Measurements from ENCODE around the gene LRIG1.

LRIG1 gene

GRCh38 chr3:66473181-66473580 is 27.6 kb downstream of the LRIG1 start:
- POLR2A ChIA-PET = interaction anchor here (0.6 to 0.7 kb wide), 2 partner anchors 8 to 9 kb away, joined by 3 read pairs; no protein-coding TSS in a partner anchor
- peaks cover 8 to 28% (median 17%) of the 10 kb centered on the region in 4 experiments for H3K4me1 ChIP-seq (ENCODE audit: control extremely low read depth in 1 of 4, control insufficient read depth in 4 of 4, insufficient read depth in 4 of 4, low read length in 3 of 4)

GRCh38 chr3:66472313-66473134 is 28.3 kb downstream of the LRIG1 start:
- ChIA-PET POLR2A (no interaction called here), CTCF (interaction anchor here (1.6 to 1.7 kb wide), 2 partner anchors 14 to 19 kb away, joined by 3 to 5 read pairs; no protein-coding TSS in a partner anchor)
- H3K4me3 ChIP-seq (ENCODE audit: control insufficient read depth in 1 of 7, extremely low read depth in 1 of 7, insufficient read depth in 4 of 7, low read depth in 2 of 7, low read length in 6 of 7) = peak overlapping the region in 2 of 7 experiments; percentile 13 to 43
- no peaks in the 10 kb centered on the region for H3K27me3 ChIP-seq (replicated peaks in 2 of 5; ENCODE audit: control insufficient read depth in 4 of 5, insufficient read depth in 5 of 5, low read length in 4 of 5)
- no peaks in the 10 kb centered on the region for H3K9me3 ChIP-seq (ENCODE audit: control extremely low read depth in 1 of 5, control insufficient read depth in 4 of 5, insufficient read depth in 2 of 5, low read depth in 1 of 5, low read length in 4 of 5)
- H3K36me3 ChIP-seq (ENCODE audit: control insufficient read depth in 4 of 4, insufficient read depth in 4 of 4, low read length in 3 of 4) = no peaks in the 10 kb centered on the region
- WGBS (ENCODE audit: insufficient coverage) = 20% methylated on average over 8 of the region's 12 CpGs
- peaks cover 8 to 28% (median 17%) of the 10 kb centered on the region in 4 experiments for H3K4me1 ChIP-seq (ENCODE audit: control extremely low read depth in 1 of 4, control insufficient read depth in 4 of 4, insufficient read depth in 4 of 4, low read length in 3 of 4)
- no peak overlapping the region for H3K27ac ChIP-seq (ENCODE audit: insufficient read depth in 1 of 2, low read depth in 1 of 2, low read length in 2 of 2, poor library complexity in 1 of 2, severe bottlenecking in 2 of 2)
- peak; percentile 31 to 86 (median 73) for DNase-seq

More at GRCh38 chr3:66473181-66473580, 27.6 kb downstream of the LRIG1 start:
- CTCF ChIA-PET = interaction anchor here (1.3 to 1.7 kb wide), 3 partner anchors 14 to 65 kb away, joined by 3 to 5 read pairs (median 3); no protein-coding TSS in a partner anchor
- no peak overlapping the region for H3K27ac ChIP-seq (ENCODE audit: insufficient read depth in 1 of 2, low read depth in 1 of 2, low read length in 2 of 2, poor library complexity in 1 of 2, severe bottlenecking in 2 of 2)
- whole genome bisulfite sequencing (ENCODE audit: insufficient coverage) = 82% methylated on average over 4 of the region's 4 CpGs
- no peaks in the 10 kb centered on the region for H3K36me3 ChIP-seq (ENCODE audit: control insufficient read depth in 4 of 4, insufficient read depth in 4 of 4, low read length in 3 of 4)
- no peaks in the 10 kb centered on the region for H3K27me3 ChIP-seq (replicated peaks in 2 of 5; ENCODE audit: control insufficient read depth in 4 of 5, insufficient read depth in 5 of 5, low read length in 4 of 5)
- DNase-seq = no peak
- no peaks in the 10 kb centered on the region for H3K9me3 ChIP-seq (ENCODE audit: control extremely low read depth in 1 of 5, control insufficient read depth in 4 of 5, insufficient read depth in 2 of 5, low read depth in 1 of 5, low read length in 4 of 5)
- H3K4me3 ChIP-seq (ENCODE audit: control insufficient read depth in 1 of 7, extremely low read depth in 1 of 7, insufficient read depth in 4 of 7, low read depth in 2 of 7, low read length in 6 of 7) = no peak overlapping the region

- Histone ChIP-seq H3K4me3 (ENCODE audit: control insufficient read depth in 1 of 7, extremely low read depth in 1 of 7, insufficient read depth in 4 of 7, low read depth in 2 of 7, low read length in 6 of 7) (no peak overlapping the region), H3K27me3 (replicated peaks in 2 of 5; ENCODE audit: control insufficient read depth in 4 of 5, insufficient read depth in 5 of 5, low read length in 4 of 5) (no peaks in the 10 kb centered on the region), H3K4me1 (ENCODE audit: control extremely low read depth in 1 of 4, control insufficient read depth in 4 of 4, insufficient read depth in 4 of 4, low read length in 3 of 4) (peaks cover 8 to 28% (median 17%) of the 10 kb centered on the region in 4 experiments), H3K27ac (ENCODE audit: insufficient read depth in 1 of 2, low read depth in 1 of 2, low read length in 2 of 2, poor library complexity in 1 of 2, severe bottlenecking in 2 of 2) (no peak overlapping the region), H3K36me3 (ENCODE audit: control insufficient read depth in 4 of 4, insufficient read depth in 4 of 4, low read length in 3 of 4) (no peaks in the 10 kb centered on the region), H3K9me3 (ENCODE audit: control extremely low read depth in 1 of 5, control insufficient read depth in 4 of 5, insufficient read depth in 2 of 5, low read depth in 1 of 5, low read length in 4 of 5) (no peaks in the 10 kb centered on the region)
- DNase-seq = no peak
- WGBS (ENCODE audit: insufficient coverage) = 94% methylated on average over 6 of the region's 10 CpGs
- CTCF ChIA-PET = no interaction called here
- POLR2A ChIA-PET = no interaction called here
Observed at GRCh38 chr3:66470956-66471686, 29.7 kb downstream of the LRIG1 start.

- H3K27me3 ChIP-seq (replicated peaks in 2 of 5; ENCODE audit: control insufficient read depth in 4 of 5, insufficient read depth in 5 of 5, low read length in 4 of 5) = no peaks in the 10 kb centered on the region
- CTCF ChIA-PET = interaction anchor here (1.4 to 1.6 kb wide), 2 partner anchors 13 to 20 kb away, joined by 3 to 5 read pairs; no protein-coding TSS in a partner anchor
- no peak overlapping the region for H3K27ac ChIP-seq (ENCODE audit: insufficient read depth in 1 of 2, low read depth in 1 of 2, low read length in 2 of 2, poor library complexity in 1 of 2, severe bottlenecking in 2 of 2)
- H3K36me3 ChIP-seq (ENCODE audit: control insufficient read depth in 4 of 4, insufficient read depth in 4 of 4, low read length in 3 of 4) = no peaks in the 10 kb centered on the region
- POLR2A ChIA-PET = no interaction called here
- 100% methylated on average over 4 of the region's 5 CpGs for WGBS (ENCODE audit: insufficient coverage)
- no peaks in the 10 kb centered on the region for H3K9me3 ChIP-seq (ENCODE audit: control extremely low read depth in 1 of 5, control insufficient read depth in 4 of 5, insufficient read depth in 2 of 5, low read depth in 1 of 5, low read length in 4 of 5)
- peaks cover 8 to 28% (median 17%) of the 10 kb centered on the region in 4 experiments for H3K4me1 ChIP-seq (ENCODE audit: control extremely low read depth in 1 of 4, control insufficient read depth in 4 of 4, insufficient read depth in 4 of 4, low read length in 3 of 4)
- H3K4me3 ChIP-seq (ENCODE audit: control insufficient read depth in 1 of 7, extremely low read depth in 1 of 7, insufficient read depth in 4 of 7, low read depth in 2 of 7, low read length in 6 of 7) = no peak overlapping the region
- no peak for DNase-seq
Observed at GRCh38 chr3:66470285-66470684, 30.5 kb downstream of the LRIG1 start.

GRCh38 chr3:66469220-66469640 is 31.6 kb downstream of the LRIG1 start:
- 100% methylated on average over 3 of the region's 4 CpGs for WGBS (ENCODE audit: insufficient coverage)
- no peak overlapping the region for H3K27ac ChIP-seq (ENCODE audit: insufficient read depth in 1 of 2, low read depth in 1 of 2, low read length in 2 of 2, poor library complexity in 1 of 2, severe bottlenecking in 2 of 2)
- H3K4me3 ChIP-seq (ENCODE audit: control insufficient read depth in 1 of 7, extremely low read depth in 1 of 7, insufficient read depth in 4 of 7, low read depth in 2 of 7, low read length in 6 of 7) = no peak overlapping the region
- ChIA-PET POLR2A (no interaction called here), CTCF (interaction anchor here (0.7 to 2.0 kb wide), 8 partner anchors 9 to 62 kb away, joined by 3 to 11 read pairs (median 4); no protein-coding TSS in a partner anchor)
- no peaks in the 10 kb centered on the region for H3K27me3 ChIP-seq (replicated peaks in 2 of 5; ENCODE audit: control insufficient read depth in 4 of 5, insufficient read depth in 5 of 5, low read length in 4 of 5)
- H3K9me3 ChIP-seq (ENCODE audit: control extremely low read depth in 1 of 5, control insufficient read depth in 4 of 5, insufficient read depth in 2 of 5, low read depth in 1 of 5, low read length in 4 of 5) = no peaks in the 10 kb centered on the region
- no peaks in the 10 kb centered on the region for H3K36me3 ChIP-seq (ENCODE audit: control insufficient read depth in 4 of 4, insufficient read depth in 4 of 4, low read length in 3 of 4)
- DNase-seq = no peak
- H3K4me1 ChIP-seq (ENCODE audit: control extremely low read depth in 1 of 4, control insufficient read depth in 4 of 4, insufficient read depth in 4 of 4, low read length in 3 of 4) = peaks cover 13 to 28% (median 18%) of the 10 kb centered on the region in 4 experiments

GRCh38 chr3:66467996-66468735 is 32.7 kb downstream of the LRIG1 start:
- no peaks in the 10 kb centered on the region for H3K36me3 ChIP-seq (ENCODE audit: control insufficient read depth in 4 of 4, insufficient read depth in 4 of 4, low read length in 3 of 4)
- CTCF ChIA-PET = interaction anchor here (0.6 to 2.0 kb wide), 7 partner anchors 10 to 61 kb away, joined by 3 to 11 read pairs (median 4); no protein-coding TSS in a partner anchor
- no peak overlapping the region for H3K27ac ChIP-seq (ENCODE audit: insufficient read depth in 1 of 2, low read depth in 1 of 2, low read length in 2 of 2, poor library complexity in 1 of 2, severe bottlenecking in 2 of 2)
- no peak overlapping the region for H3K4me3 ChIP-seq (ENCODE audit: control insufficient read depth in 1 of 7, extremely low read depth in 1 of 7, insufficient read depth in 4 of 7, low read depth in 2 of 7, low read length in 6 of 7)
- H3K4me1 ChIP-seq (ENCODE audit: control extremely low read depth in 1 of 4, control insufficient read depth in 4 of 4, insufficient read depth in 4 of 4, low read length in 3 of 4) = peaks cover 9 to 22% (median 17%) of the 10 kb centered on the region in 4 experiments
- no peaks in the 10 kb centered on the region for H3K27me3 ChIP-seq (replicated peaks in 2 of 5; ENCODE audit: control insufficient read depth in 4 of 5, insufficient read depth in 5 of 5, low read length in 4 of 5)
- no peak for DNase-seq
- WGBS (ENCODE audit: insufficient coverage) = 90% methylated on average over 8 of the region's 10 CpGs
- POLR2A ChIA-PET = no interaction called here
- H3K9me3 ChIP-seq (ENCODE audit: control extremely low read depth in 1 of 5, control insufficient read depth in 4 of 5, insufficient read depth in 2 of 5, low read depth in 1 of 5, low read length in 4 of 5) = no peaks in the 10 kb centered on the region
